GM18951 (cell line): ENCODE measurements around the gene DPYSL4.
"Not testable (repeated sequence)": the region's sequence is repeated elsewhere in the genome, so short reads cannot be mapped to it uniquely, and the experiment has no call there.

Source experiments
- POLR2A ChIP-seq: IDR thresholded peaks from 4 replicates; pipeline ENCODE4 v1.6.1; 2011; ENCODE audit warnings: mild to moderate bottlenecking; ENCODE audit not compliant: insufficient read length, insufficient read depth; ENCODE audit errors: extremely low read depth
- in situ Hi-C: fragments of 300-500 bp; cut with MboI; formaldehyde crosslinking; loops from one replicate; pipeline ENCODE4 v1.12.0; 2022; ENCODE audit warnings: low sequenced_read_pairs, mixed read lengths, inconsistent platforms; ENCODE audit not compliant: unreplicated experiment

DPYSL4 gene

DNA sequence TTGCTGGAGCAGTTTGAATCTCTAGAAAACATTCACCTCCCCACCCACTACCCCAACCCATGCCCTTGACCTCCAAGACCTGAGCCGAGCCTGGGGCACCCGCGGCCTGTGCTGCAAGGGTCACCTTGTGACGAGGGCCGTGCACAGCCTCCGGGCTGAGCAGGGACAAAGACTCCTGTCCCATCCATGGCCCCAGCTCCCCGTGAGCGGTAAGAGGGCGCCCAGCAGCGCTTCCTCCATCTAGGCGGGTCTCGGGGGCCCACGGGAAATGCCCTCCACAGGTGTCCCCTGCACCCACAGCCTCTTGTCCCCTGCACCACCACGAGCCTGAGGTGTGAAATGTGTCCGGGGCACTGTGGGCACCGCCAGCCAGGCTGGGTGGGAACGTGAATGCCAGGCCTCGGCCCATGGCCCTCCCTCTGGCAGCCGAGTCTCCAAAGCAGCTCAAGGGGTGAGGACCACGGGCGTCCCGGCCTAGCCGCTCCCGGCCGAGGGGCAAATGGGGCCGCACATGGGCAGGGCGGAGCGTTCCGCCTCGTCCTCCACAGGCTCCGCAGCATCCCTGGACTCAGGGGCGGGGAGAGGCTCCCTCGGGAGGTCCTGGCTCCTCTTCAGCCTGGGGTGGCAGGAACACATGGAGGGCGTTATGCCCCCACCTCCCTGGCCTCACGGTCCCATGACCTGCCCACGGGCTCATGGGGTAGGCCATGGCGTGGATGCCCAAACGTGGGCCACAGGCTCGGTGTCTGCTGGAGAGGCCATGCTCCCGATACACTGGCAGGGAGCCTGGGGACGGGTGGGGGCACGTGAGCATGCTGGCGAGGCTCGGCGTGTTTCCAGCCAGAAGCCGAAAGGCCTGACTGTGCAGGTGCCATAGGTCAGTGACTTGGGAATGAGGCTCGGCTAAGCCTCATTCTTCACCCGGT is 21.1 kb downstream of the DPYSL4 start:
- TF ChIP-seq POLR2A, result no peak
- in situ Hi-C loops, result no loop called here

- in situ Hi-C loops, result no loop called here
- TF ChIP-seq POLR2A, result no peak
Measured at GRCh38 chr10:132208462-132209050, 21.8 kb downstream of the DPYSL4 start.

DNA sequence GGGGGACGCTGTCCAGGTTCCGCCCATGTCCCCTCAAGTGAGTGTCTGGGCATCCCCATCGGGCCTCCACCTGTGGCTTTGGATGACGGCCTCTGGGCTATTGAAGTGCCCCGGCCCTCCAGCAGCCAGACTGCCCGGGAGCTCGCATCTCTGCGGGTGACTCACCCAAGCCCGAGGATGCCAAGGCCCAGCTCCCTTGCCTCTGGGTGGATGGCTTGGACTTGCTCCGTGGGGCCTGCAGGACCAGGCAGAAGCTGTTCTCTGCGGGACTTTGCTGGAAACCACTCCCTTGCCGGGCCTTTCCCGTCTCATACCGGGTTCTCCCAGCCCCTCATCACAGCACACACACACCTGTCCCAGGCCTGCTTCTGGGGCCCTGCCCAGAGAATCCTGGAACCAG is 22.4 kb downstream of the DPYSL4 start:
- in situ Hi-C loops, result no loop called here
- TF ChIP-seq POLR2A, result no peak

- in situ Hi-C loops, result no loop called here
- no peak for TF ChIP-seq POLR2A
Measured at GRCh38 chr10:132209978-132210530, 23.3 kb downstream of the DPYSL4 start.

- in situ Hi-C loops, result no loop called here
- no peak for TF ChIP-seq POLR2A
Measured at GRCh38 chr10:132210766-132211165, 24.0 kb downstream of the DPYSL4 start.

DNA sequence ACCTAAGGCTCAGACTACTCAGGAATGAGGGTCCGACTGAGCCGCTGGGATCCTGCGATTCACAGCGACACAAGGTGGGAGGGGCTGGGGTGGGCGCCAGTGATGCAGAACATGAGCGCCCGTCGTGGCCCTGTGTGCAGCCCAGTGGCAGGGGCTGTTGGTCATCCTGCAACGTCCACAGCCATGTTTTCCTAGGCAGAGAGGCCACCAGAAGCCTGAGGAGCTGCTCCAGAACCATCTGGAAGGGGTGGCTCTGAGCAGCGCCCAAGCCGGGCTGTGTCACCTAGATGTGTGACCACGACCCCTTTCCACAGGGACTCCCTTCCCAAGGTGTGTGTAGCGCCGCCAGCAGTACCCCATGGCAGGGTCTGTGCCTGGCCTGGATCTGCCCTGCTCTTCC is 24.5 kb downstream of the DPYSL4 start:
- in situ Hi-C loops, result no loop called here
- no peak for TF ChIP-seq POLR2A

DNA sequence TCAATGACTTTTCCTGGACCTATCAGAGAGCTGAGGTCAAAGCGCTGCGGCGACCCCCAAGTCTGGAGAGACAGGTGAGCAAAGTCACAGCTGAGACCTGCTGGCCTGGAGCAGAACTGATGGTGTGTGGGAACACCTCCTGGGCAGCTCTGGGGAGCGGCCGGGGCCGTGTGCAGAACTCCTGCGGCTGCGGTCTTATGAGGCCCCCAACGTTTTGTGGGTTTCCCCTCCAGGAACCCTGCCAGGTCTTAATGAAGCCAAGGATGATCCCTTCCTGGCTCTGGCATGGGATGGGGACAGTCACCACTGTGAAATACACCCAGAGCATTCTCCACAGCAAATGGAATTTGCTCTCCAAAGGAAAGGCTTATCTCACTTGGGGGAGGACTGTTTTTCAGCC is 26.1 kb downstream of the DPYSL4 start:
- in situ Hi-C loops, result no loop called here
- TF ChIP-seq POLR2A, result no peak

DNA sequence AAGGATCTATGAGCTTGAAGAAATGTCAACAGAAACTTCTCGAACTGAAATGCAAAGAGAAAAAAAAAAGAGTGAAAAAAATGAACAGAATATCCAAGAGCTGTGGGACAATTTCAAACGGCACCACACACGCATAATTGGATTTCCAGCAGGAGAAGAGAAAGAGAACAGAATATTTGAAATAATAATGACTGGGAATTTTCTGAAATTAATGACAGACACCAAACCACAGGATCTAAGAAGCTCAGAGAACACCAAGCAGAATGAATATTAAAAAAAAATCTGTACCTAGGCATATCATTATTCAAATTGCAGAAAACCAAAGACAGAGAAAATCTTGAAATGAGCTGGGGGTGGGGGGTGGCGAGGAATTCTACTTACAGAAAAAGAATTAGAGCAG is 27.2 kb downstream of the DPYSL4 start:
- in situ Hi-C loops, result no loop called here
- no peak for TF ChIP-seq POLR2A

- in situ Hi-C loops, result not testable (repeated sequence)
Measured at GRCh38 chr10:132216441-132216840, 29.7 kb downstream of the DPYSL4 start.

- in situ Hi-C loops, result no loop called here
- no peak for TF ChIP-seq POLR2A
Measured at GRCh38 chr10:132219486-132219885, 32.7 kb downstream of the DPYSL4 start.

GRCh38 chr10:132220061-132220460 is 33.3 kb downstream of the DPYSL4 start:
- in situ Hi-C loops, result loop anchor here (10.0 kb wide), 1 partner anchor 145 kb away; no protein-coding TSS in a partner anchor
- TF ChIP-seq POLR2A, result no peak

GRCh38 chr10:132220996-132221395 is 34.2 kb downstream of the DPYSL4 start:
- in situ Hi-C loops, result loop anchor here (10.0 kb wide), 1 partner anchor 144 kb away; no protein-coding TSS in a partner anchor

DNA sequence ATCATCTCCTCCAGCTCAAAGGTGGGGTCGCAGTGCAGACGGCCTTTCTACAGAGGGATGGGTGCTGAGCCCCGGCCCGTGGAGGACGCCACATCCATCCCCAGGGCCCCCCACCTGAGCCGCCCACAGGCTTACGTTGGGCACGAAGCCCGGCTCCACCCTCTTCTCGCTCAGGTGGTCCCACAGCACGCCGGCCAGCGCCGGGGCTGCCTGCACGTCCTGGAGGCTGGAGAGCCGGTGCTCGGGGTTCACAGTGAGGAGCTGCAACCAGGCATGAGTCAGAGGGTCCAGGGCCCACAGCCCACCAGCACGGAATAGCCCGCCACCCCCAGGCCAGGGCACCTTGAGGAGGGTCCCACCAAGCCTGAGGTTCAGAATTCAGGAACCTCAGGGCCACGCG is 36.0 kb downstream of the DPYSL4 start:
- in situ Hi-C loops, result loop anchor here (10.0 kb wide), 1 partner anchor 142 kb away; no protein-coding TSS in a partner anchor
- TF ChIP-seq POLR2A, result no peak

GRCh38 chr10:132223156-132223590 is 36.4 kb downstream of the DPYSL4 start:
- TF ChIP-seq POLR2A, result no peak
- in situ Hi-C loops, result loop anchor here (10.0 kb wide), 1 partner anchor 142 kb away; no protein-coding TSS in a partner anchor
